Body of pancreas (tissue), 4 donors: Measurements from ENCODE around the gene HOXD3. TPM values are rescaled to one million over a fixed set of nuclear protein-coding genes. Genes with fewer than 3 reads are reported as not detected.

Source experiments
- ATAC-seq: fragments of 150-250 bp; one replicate; pipeline ENCODE4 v1.9.1; 2016
- DNase-seq, 4 donors: peaks; one replicate each; pipeline ENCODE4 v3.0.0-alpha.2; 2019
- H3K27ac ChIP-seq, 4 donors: fragments of 200-600 bp; sonication (generic); 1 replicate in 3 of 4; 2 replicates in 1 of 4; pipeline versions ENCODE4 v1.5.1 to v1.6.1; 2016 to 2019; ENCODE audit warnings: mild to moderate bottlenecking in 1 of 4, mixed read lengths in 1 of 4, moderate library complexity in 1 of 4
- H3K27me3 ChIP-seq, 2 donors: fragments of 200-600 bp; sonication (generic); one replicate each; pipeline ENCODE4 v1.6.0; 2016; ENCODE audit warnings: mild to moderate bottlenecking in 1 of 2
- H3K36me3 ChIP-seq, 2 donors: fragments of 200-600 bp; sonication (generic); replicated peaks in 1 of 2; 2 replicates each; pipeline ENCODE4 v1.5.1; 2016; ENCODE audit warnings: low read depth in 2 of 2; ENCODE audit not compliant: insufficient read depth in 1 of 2
- H3K4me1 ChIP-seq: fragments of 200-600 bp; sonication (generic); one replicate; pipeline ENCODE4 v1.6.0; 2016
- H3K4me3 ChIP-seq, 2 donors: fragments of 200-600 bp; sonication (generic); 1 replicate in 1 of 2; 2 replicates in 1 of 2; pipeline ENCODE4 v1.5.1; 2016 to 2019
- H3K9me3 ChIP-seq, 3 donors: fragments of 200-600 bp; sonication (generic); 1 replicate in 2 of 3; 2 replicates in 1 of 3; pipeline ENCODE4 v1.5.1; 2016
- POLR2A ChIP-seq, 3 donors: fragments of 450-650 bp; IDR thresholded peaks; one replicate each; pipeline ENCODE4 v1.6.1; 2016; ENCODE audit warnings: antibody characterized with exemption in 3 of 3, mild to moderate bottlenecking in 2 of 3
- WGBS, 2 donors: methylation state at CpG; one replicate each; pipeline ENCODE4 v1.1.5; 2017; 5-methylcytosine and 5-hydroxymethylcytosine counted together
- intact Hi-C: fragments of 100-400 bp; cut with DNase I; formaldehyde crosslinking; loops from one replicate; pipeline ENCODE4 v1.15.1; 2023
- total RNA-seq, 2 donors: library from RNA; depleted of rRNA; stranded (reverse); fragments of >200 nt; gene quantifications; one replicate each; pipeline ENCODE4 v1.1.0, GENCODE V29; 2016
- TF ChIP-seq, protein P1 (sequence below), 7 experiments: fragments of 450-650 bp in 4 of 7; fragments of 200-600 bp in 3 of 7; sonication (generic) in 3 of 7; IDR thresholded peaks; one replicate each; pipeline ENCODE4 v1.5.1; 2016 to 2019; ENCODE audit warnings: antibody characterized with exemption in 7 of 7

Gene HOXD3
- total RNA-seq, 2 donors from 2014 or later, result 0.26 TPM; not detected in 1

DNA sequence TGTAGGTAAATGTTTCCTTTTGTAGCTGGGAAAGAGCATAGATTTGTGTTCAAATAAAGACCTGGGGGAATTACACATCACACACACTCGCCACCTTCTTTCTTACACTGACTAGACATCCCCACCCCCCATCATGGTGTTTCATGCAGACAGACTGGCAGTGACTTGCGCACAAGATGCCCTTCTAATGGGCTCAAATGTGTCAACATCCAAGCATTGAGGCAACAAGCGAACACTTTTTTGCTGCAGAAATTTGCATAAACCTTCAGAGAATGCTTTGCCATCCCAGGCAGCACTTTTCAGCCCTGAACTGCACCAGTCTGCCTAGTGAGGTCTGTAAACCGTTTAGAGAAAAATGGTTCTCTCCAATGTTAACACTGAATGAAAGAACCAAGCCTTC lies 23.1 kb upstream of the HOXD3 start:
- Histone ChIP-seq H3K4me3 (no peak overlapping the region), H3K4me1 (peaks cover 25% of the 10 kb centered on the region), H3K36me3 (no peaks in the 10 kb centered on the region), H3K9me3 (no peaks in the 10 kb centered on the region), H3K27ac (no peak overlapping the region), H3K27me3 (peaks cover 0 to 81% of the 10 kb centered on the region in 2 donors)
- no peak for TF ChIP-seq POLR2A (IDR thresholded peaks at IDR 0.05)
- TF ChIP-seq, protein P1, sequence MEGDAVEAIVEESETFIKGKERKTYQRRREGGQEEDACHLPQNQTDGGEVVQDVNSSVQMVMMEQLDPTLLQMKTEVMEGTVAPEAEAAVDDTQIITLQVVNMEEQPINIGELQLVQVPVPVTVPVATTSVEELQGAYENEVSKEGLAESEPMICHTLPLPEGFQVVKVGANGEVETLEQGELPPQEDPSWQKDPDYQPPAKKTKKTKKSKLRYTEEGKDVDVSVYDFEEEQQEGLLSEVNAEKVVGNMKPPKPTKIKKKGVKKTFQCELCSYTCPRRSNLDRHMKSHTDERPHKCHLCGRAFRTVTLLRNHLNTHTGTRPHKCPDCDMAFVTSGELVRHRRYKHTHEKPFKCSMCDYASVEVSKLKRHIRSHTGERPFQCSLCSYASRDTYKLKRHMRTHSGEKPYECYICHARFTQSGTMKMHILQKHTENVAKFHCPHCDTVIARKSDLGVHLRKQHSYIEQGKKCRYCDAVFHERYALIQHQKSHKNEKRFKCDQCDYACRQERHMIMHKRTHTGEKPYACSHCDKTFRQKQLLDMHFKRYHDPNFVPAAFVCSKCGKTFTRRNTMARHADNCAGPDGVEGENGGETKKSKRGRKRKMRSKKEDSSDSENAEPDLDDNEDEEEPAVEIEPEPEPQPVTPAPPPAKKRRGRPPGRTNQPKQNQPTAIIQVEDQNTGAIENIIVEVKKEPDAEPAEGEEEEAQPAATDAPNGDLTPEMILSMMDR (IDR thresholded peaks at IDR 0.05), result no peak
- DNase-seq (no peak), ATAC-seq (no peak)
- intact Hi-C loops, result no loop called here
- 21 to 32% methylated on average over 4 of the region's 4 CpGs for WGBS, 2 donors

DNA sequence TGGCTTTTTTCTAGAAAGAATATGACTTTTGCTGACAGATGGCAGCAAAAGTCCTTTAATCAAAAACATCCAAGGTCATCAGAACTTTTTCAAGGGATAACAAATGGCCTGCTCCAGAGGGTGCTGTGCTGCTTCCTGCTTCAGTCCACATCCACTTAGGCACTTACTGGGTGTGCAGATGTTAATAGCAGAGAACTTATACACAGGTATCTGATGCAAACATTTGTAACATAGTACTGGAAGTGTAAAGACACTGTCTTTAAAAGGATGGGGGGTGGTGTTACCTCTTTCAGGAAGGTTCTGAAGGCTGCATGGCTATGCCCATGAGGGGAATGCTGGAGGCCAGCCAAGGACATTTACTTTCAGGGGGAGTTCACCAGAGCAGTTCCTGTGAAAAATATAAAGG lies 22.1 kb upstream of the HOXD3 start:
- H3K4me3 ChIP-seq, result no peak overlapping the region
- ATAC-seq (no peak), DNase-seq (no peak)
- H3K27me3 ChIP-seq, result peaks cover 0 to 80% of the 10 kb centered on the region in 2 donors
- no peaks in the 10 kb centered on the region for H3K36me3 ChIP-seq
- H3K27ac ChIP-seq, result no peak overlapping the region
- intact Hi-C loops, result no loop called here
- TF ChIP-seq, protein P1 (IDR thresholded peaks at IDR 0.05), result peak in 1 of 7 experiments; percentile 5
- TF ChIP-seq POLR2A (IDR thresholded peaks at IDR 0.05), result no peak
- H3K9me3 ChIP-seq, result no peaks in the 10 kb centered on the region
- peaks cover 22% of the 10 kb centered on the region for H3K4me1 ChIP-seq

DNA sequence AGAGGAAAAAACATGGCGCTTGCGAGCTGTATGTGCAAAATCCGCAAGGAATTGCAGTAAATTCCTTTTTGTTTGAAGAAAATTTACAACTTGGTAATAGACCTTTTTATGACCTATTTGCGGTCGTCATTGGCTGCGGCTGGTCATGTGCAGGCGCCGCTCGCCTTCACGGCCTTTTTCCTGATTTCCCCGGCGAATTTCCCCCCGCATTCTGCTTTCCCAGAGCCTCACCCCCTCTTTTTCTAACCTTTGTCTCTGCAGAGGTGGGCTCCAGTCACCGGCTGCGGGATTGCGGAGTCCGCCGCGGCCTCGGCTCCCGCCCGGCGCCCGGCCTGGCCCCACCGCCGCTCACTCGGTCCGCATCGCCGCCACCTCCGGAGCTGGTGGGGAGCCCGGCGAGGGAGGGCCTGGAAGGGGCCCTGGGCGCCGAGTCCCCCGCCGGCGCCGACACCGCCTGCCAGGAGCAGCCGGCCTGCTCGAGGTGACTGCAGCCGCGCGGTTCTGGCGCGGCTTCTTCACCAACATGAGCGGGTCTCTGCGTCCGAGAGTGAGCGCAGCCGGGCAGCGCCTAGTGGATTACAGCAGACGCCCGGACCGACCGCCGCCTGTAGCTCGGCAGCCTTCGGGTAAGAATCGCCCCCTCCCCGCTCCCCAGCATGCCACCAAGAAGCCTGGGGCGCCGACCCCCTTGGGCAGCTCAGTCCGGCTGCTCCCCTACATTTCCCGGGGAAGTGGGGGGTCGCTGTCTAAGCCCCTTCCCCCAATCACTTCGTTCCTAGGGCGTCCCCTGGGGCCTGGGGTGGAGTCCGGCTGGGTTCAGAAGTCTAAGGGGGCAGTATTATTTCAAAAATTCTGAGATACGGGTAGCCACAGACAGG lies 20.5 kb upstream of the HOXD3 start:
- H3K4me1 ChIP-seq, result peaks cover 26% of the 10 kb centered on the region

DNA sequence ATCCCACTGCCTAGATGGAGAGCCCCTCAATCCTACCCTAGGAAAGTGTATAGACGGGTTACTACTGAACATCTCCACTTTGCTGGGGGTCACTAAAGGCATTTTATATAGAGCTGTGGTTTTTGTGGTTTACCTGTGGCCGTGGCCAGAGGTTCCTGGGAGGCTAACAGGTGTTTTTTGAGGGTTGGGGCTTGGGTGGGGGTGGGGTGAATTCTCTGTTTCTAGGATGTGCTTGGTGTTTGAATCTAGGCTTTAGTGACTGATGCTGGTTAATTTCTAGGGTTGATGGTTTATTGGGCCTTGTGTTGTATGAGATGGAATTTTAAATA lies 19.9 kb upstream of the HOXD3 start:
- ATAC-seq (no peak), DNase-seq (no peak)
- TF ChIP-seq POLR2A (IDR thresholded peaks at IDR 0.05), result no peak
- TF ChIP-seq, protein P1 (IDR thresholded peaks at IDR 0.05), result no peak
- no peak overlapping the region for H3K27ac ChIP-seq
- intact Hi-C loops, result no loop called here
- H3K4me3 ChIP-seq, result no peak overlapping the region
- no peaks in the 10 kb centered on the region for H3K36me3 ChIP-seq
- WGBS, 2 donors, result 12% methylated on average over 2 of the region's 2 CpGs
- peaks cover 0 to 61% of the 10 kb centered on the region in 2 donors for H3K27me3 ChIP-seq
- peaks cover 26% of the 10 kb centered on the region for H3K4me1 ChIP-seq
- no peaks in the 10 kb centered on the region for H3K9me3 ChIP-seq

More for the DNA sequence above, 20.5 kb upstream of the HOXD3 start:
- intact Hi-C loops, result no loop called here
- TF ChIP-seq, protein P1 (IDR thresholded peaks at IDR 0.05), result no peak
- TF ChIP-seq POLR2A (IDR thresholded peaks at IDR 0.05), result no peak
- no peaks in the 10 kb centered on the region for H3K36me3 ChIP-seq
- peaks cover 0 to 65% of the 10 kb centered on the region in 2 donors for H3K27me3 ChIP-seq
- no peaks in the 10 kb centered on the region for H3K9me3 ChIP-seq
- DNase-seq, result no peak
- ATAC-seq, result no peak
- 2 to 7% methylated on average over 14 to 69 of the region's 71 CpGs for WGBS, 2 donors
- H3K4me3 ChIP-seq, result no peak overlapping the region
- peak overlapping the region in 3 of 4 donors; percentile 24 to 38 (median 24) for H3K27ac ChIP-seq

DNA sequence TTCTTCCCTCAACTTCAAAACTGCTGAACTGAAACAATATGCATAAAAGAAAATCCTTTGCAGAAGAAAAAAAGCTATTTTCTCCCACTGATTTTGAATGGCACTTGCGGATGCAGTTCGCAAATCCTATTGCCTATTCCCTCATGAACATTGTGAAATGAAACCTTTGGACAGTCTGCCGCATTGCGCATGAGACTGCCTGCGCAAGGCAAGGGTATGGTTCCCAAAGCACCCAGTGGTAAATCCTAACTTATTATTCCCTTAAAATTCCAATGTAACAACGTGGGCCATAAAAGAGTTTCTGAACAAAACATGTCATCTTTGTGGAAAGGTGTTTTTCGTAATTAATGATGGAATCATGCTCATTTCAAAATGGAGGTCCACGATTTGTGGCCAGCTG lies 19.2 kb upstream of the HOXD3 start:
- DNase-seq, result no peak
- 31 to 37% methylated on average over 8 of the region's 8 CpGs for WGBS, 2 donors

More for the DNA sequence above, 19.2 kb upstream of the HOXD3 start:
- intact Hi-C loops, result no loop called here
- Histone ChIP-seq H3K9me3 (no peaks in the 10 kb centered on the region), H3K27ac (no peak overlapping the region), H3K4me3 (no peak overlapping the region), H3K27me3 (peaks cover 0 to 55% of the 10 kb centered on the region in 2 donors), H3K4me1 (peaks cover 26% of the 10 kb centered on the region), H3K36me3 (no peaks in the 10 kb centered on the region)
- TF ChIP-seq POLR2A (IDR thresholded peaks at IDR 0.05), result no peak
- TF ChIP-seq, protein P1 (IDR thresholded peaks at IDR 0.05), result no peak
- ATAC-seq, result no peak
